NCI-H82 treated with DMSO at 0.1 percent for 48 hours (cell line): Measurements from ENCODE around the gene MORN5.

Experiments
- DNase-seq: peaks from one replicate; lab custom pipeline; 2025; ENCODE audit not compliant: unreplicated experiment; lab: John Stamatoyannopoulos, UW

Gene MORN5

GRCh38 chr9:122190597-122191381 is 31.1 kb downstream of the MORN5 start:
- no peak for DNase-seq

GRCh38 chr9:122191584-122191983 is 31.9 kb downstream of the MORN5 start:
- DNase-seq, result no peak

DNA sequence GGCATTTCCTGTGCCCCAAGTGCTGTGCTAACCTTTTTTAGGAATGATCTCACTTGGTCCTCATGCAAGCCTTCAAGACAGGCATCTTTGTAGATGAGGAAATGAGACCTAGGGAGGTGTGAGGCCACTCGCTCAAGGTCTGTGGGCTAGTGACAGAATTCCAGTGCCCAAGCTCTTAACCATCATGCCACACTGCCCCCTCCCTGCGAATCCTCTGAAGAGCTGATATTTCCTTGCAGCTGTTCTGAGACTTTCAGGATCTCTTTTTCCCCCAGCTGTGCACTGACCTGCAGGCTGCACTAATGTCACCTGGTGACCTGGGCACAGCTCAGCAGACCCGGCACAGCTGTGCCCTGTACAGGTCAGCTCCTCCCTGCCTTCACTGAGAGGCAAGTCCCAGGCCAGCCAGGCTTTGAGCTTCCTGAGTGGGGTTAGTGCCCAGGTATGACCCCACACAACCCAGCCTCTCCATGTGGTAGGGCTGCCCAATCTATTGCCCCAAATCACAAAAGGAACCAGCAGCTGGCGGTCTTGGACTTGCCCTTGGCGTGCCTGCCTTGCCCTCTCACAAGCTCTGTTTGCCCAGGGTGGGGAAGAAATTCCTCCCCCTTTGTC is 32.7 kb downstream of the MORN5 start:
- DNase-seq, result no peak

GRCh38 chr9:122192914-122193525 is 33.3 kb downstream of the MORN5 start:
- no peak for DNase-seq

DNA sequence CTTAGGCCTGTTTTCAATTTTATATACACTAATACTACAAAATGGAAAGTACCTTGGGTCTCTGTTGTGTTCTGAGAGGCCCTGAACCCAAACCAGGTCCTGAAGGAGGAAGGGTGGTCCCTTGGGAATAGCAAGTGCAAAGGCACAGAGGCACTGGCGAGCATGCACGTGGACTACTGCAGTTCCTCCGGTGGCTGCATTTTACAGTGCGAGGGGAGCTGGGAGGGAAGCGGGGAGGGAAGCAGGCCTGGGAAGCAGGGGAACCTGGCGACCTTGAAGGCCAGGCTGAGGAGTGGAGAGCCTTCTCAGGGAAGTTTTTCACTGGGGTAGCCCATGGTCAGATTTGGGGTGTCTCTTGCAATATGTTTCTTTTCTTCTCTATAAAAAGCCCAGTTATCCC is 33.9 kb downstream of the MORN5 start:
- DNase-seq, result no peak

GRCh38 chr9:122195875-122196274 is 36.2 kb downstream of the MORN5 start:
- DNase-seq, result no peak

- no peak for DNase-seq
These were observed 37.7 kb downstream of the MORN5 start for GRCh38 chr9:122197426-122197825.

DNA sequence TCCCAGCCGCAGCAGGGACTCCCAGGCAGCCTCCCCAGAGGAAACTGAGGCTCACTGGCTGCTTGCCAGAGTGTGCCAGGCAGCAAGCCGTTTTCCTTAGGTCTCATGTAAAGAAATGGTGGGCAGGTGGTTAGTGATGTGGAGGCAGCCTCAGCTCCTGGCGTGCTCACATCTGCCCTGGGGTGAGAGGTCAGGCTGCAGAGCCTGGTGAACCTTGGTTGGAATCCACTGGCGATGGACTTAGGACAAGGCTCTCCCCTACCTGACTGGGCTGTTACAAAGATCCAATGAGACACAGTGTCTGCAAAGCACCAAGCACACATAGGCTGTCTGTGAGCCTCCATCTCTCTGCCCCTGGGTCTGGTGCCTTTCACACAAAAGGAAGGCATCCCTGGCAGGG is 38.2 kb downstream of the MORN5 start:
- no peak for DNase-seq

DNA sequence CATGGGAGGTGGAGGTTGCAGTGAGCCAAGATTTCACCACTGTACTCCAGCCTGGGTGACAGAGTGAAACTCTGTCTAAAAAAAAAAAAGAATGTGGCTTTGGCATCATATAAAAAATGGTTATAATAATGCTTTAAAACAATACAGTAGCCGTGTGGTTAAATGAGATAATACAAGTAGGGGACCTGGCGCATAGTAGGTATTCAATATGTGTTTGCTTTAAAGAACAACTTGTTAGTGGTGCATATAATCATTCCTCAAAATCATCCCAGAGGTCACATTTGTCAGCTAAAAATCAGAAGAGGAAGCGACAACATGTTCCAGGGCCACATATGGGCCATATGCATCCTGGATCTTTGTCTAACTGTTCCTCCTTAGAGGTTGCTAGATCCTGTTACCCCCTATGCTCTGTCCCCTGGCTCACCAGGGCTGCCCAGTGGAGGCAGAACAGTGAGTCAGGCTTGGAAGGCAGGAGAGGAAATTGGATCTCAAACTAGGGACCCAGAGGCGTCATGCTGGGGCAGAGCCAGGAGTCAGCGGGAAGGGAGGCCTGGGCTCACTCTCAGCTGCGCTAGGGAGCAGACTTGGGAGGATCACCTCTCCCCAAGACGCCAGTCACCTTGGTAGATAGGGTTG is 41.4 kb downstream of the MORN5 start:
- DNase-seq, result no peak

DNA sequence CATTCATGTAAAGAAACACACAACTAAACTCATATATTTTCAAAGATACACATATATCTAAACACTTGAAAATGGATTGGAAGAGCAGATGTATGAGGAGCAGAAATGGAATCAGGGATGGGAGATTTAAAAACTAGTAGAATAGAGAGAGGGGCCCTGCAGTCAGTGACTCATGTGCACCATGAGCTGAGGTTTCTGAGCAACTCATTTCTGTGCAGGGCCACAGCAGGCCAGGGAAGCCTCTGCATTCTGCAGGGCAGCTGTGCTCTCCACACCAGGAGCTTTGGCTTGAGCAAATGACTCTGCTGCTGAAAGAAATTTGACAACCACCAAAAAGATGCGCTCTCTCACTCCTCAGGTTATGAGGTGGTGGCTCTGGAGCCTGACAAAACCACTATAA is 41.9 kb downstream of the MORN5 start:
- no peak for DNase-seq

GRCh38 chr9:122202111-122202510 is 42.4 kb downstream of the MORN5 start:
- no peak for DNase-seq

- DNase-seq, result no peak
These were observed 44.3 kb downstream of the MORN5 start for GRCh38 chr9:122204055-122204454.

- DNase-seq, result no peak
These were observed 44.8 kb downstream of the MORN5 start for GRCh38 chr9:122204491-122204890.

GRCh38 chr9:122205176-122205575 is 45.5 kb downstream of the MORN5 start:
- DNase-seq, result no peak

DNA sequence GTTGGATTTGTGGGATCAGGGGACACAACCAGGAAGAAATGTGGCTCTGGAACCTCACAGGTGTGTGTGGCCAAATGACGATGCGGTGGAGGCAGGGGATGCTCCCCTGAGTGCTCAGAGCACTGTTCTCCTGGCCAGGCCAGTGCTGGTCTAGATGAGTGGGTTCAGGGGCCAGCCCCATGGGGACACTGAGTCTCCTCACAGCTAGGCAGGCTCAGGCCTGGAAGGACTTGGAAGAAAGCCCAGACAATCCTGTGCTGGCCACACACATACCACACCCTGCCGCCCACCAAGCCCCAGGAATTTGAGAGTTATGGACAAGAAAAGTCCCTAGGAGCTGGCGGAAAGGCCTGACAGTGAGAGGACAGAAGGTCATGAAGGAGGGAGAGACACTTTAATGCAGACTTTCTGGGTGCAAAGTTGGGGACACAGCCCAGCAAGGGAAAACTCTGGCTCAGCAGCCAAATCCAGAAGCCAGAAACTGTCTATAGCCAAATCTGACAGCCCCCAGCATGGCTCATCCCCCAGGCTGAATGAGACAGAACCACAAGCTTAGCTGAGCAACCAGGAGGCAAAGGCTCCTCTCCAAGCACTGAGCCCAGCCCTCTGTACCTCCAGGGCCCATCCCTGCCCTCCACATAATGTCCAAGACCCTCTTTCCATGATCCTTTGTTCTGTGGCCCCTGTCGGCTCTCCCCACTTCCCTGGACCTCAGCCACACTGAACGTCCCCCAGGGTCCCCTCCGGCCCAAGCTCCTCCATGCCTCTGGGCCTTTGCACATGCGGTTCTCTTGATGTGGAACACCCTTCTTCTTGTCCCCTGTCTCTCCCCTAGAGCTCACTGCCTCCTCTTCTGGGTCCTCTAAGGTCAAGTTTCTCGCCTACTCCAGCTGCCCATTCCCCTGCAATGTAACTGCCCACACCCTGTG is 46.7 kb downstream of the MORN5 start:
- no peak for DNase-seq

DNA sequence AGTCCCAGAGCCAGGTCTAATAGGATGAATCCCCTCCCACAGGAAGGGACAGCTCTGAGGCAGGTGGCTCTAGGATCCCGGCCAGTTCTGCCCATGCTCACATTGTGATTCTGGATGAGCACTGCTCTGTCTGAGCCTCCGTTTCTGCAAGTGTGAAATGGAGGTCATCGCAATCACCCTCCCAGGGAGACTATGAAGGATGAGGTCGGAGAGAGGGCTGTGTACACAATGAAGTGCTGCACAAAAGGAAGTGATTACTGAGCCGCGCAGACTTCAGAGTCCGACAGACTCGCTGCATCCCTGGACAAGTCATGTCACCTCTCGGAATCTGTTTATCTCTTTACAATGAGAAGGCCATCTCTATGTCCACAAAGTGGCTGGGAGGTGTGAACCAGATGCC is 47.4 kb downstream of the MORN5 start:
- no peak for DNase-seq

DNA sequence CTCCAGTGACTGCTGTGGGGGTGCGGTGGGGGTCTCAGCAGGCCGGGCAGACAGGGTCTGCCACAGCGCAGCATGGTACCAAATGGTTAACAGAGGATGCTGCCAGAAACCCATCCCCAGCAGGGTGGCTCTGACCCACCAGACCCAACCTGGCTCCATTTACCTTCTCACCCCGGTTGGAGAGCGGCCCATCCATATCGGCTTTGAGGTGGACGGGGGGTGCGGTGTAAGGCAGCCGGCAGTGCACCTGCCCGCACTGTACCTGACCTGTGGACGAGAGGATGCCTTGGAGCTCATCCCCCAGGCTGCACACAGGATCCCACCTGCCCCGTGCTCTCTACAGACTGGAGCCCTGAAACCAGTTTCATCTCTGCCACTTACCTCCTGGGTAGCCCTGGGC is 49.7 kb downstream of the MORN5 start:
- DNase-seq, result no peak

GRCh38 chr9:122212473-122213004 is 52.8 kb downstream of the MORN5 start:
- DNase-seq, result no peak

GRCh38 chr9:122213102-122213588 is 53.4 kb downstream of the MORN5 start:
- DNase-seq, result no peak
